ENCODE results near the gene PDE7B. TPM values are rescaled to one million over a fixed set of nuclear protein-coding genes. Genes with fewer than 3 reads are reported as not detected.

The PDE7B gene
- total and polyA plus RNA-seq, 2 of the 4 experiments (the other 2 are of a cell fraction): 7.8 to 12.4 TPM

DNA sequence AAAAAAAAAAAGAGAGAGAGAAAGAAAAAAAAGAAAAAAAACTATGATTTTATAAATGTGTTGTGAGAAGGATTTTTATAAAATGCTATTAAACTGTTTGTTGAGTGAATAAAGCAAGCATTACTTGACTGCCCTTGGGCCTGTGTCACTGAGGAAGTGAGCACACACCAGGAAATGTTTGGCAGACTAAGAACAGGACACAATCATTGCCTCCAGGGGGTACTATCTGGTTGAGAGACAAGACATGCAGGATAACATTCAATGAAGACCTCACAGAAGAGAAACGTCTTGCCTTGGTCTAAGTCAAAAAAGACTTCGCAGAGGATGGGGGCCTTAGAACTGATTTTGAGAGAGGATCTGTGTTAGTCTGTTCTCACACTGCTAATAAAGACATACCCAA lies 358.0 kb downstream of the PDE7B start:
- H2AK5ac ChIP-seq (ENCODE audit: low read depth, low read length): no peak overlapping the region
- H2BK15ac ChIP-seq (ENCODE audit: low read depth, low read length): no peak overlapping the region
- no peak overlapping the region for H3K14ac ChIP-seq (replicated peaks; ENCODE audit: low read depth, low read length)
- H2AK9ac ChIP-seq (replicated peaks; ENCODE audit: low read depth, low read length, poor library complexity): no peak overlapping the region
- ATAC-seq (ENCODE audit: low read depth) (no peak), DNase-seq (no peak)
- intact Hi-C loops (cut with micrococcal nuclease) (no loop called here), dilution Hi-C loops (cut with HindIII; ENCODE audit: low sequenced_read_pairs, unreplicated experiment) (no loop called here), in situ Hi-C loops (cut with MboI; ENCODE audit: low sequenced_read_pairs) (no loop called here)
- H4K20me1 ChIP-seq (ENCODE audit: insufficient read depth, low read length): no peaks in the 10 kb centered on the region
- no peak overlapping the region for H4K91ac ChIP-seq (ENCODE audit: insufficient read depth, low read depth, low read length)
- no peak overlapping the region for H4K8ac ChIP-seq (ENCODE audit: low read depth in 2 of 2, low read length in 2 of 2)
- H2BK5ac ChIP-seq (ENCODE audit: low read depth, low read length, poor library complexity, severe bottlenecking): no peak overlapping the region
- no peak overlapping the region for H2BK120ac ChIP-seq (ENCODE audit: low read depth, low read length)
- H4K5ac ChIP-seq (ENCODE audit: low read depth, low read length): no peak overlapping the region
- H3K9ac ChIP-seq (ENCODE audit: low read depth, low read length): no peak overlapping the region
- H3K27me3 ChIP-seq (ENCODE audit: control insufficient read depth, insufficient read depth, low read length): no peaks in the 10 kb centered on the region
- CTCF ChIA-PET: no interaction called here
- H3K36me3 ChIP-seq (ENCODE audit: control insufficient read depth, insufficient read depth, low read length): no peaks in the 10 kb centered on the region
- H3K4ac ChIP-seq (ENCODE audit: low read depth, low read length): no peak overlapping the region
- no peak overlapping the region for H3K27ac ChIP-seq (ENCODE audit: insufficient read depth, low read length)
- POLR2A ChIA-PET (ENCODE audit: unreplicated experiment): no interaction called here
- no peak for TF ChIP-seq NFE2L2 (IDR thresholded peaks at IDR 0.05; ENCODE audit: low read depth, low read length)
- TF ChIP-seq MXI1 (IDR thresholded peaks at IDR 0.05; ENCODE audit: borderline replicate concordance, low read depth, low read length): no peak
- no peak for TF ChIP-seq RAD21 (IDR thresholded peaks at IDR 0.05; ENCODE audit: low read length)
- TF ChIP-seq POLR2A (IDR thresholded peaks at IDR 0.05; ENCODE audit: low read depth, low read length): no peak
- TF ChIP-seq FOS (IDR thresholded peaks at IDR 0.05; ENCODE audit: low read depth, low read length): no peak
- no peak for TF ChIP-seq MAZ (IDR thresholded peaks at IDR 0.05; ENCODE audit: borderline replicate concordance, low read depth, low read length)
- TF ChIP-seq SMC3 (IDR thresholded peaks at IDR 0.05; ENCODE audit: low read depth, low read length): no peak
- TF ChIP-seq, protein P1, sequence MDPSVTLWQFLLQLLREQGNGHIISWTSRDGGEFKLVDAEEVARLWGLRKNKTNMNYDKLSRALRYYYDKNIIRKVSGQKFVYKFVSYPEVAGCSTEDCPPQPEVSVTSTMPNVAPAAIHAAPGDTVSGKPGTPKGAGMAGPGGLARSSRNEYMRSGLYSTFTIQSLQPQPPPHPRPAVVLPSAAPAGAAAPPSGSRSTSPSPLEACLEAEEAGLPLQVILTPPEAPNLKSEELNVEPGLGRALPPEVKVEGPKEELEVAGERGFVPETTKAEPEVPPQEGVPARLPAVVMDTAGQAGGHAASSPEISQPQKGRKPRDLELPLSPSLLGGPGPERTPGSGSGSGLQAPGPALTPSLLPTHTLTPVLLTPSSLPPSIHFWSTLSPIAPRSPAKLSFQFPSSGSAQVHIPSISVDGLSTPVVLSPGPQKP (IDR thresholded peaks at IDR 0.05; ENCODE audit: borderline replicate concordance, low read depth, low read length): no peak
- no peak for TF ChIP-seq MAFK (IDR thresholded peaks at IDR 0.05; ENCODE audit: low read depth, low read length)
- no peak for TF ChIP-seq CHD1 (IDR thresholded peaks at IDR 0.05; ENCODE audit: low read depth, low read length)
- no peak for TF ChIP-seq CEBPB (IDR thresholded peaks at IDR 0.05; ENCODE audit: low read depth, low read length)
- H3K18ac ChIP-seq (ENCODE audit: low read depth, low read length): no peak overlapping the region
- no peak overlapping the region for H3K4me3 ChIP-seq (ENCODE audit: insufficient read depth, low read depth, low read length)
- peaks cover 2% of the 10 kb centered on the region; the same call in 1 of the 2 replicates for H3K4me1 ChIP-seq (ENCODE audit: control insufficient read depth, insufficient read depth, low read length)
- H3K9me1 ChIP-seq (ENCODE audit: insufficient read depth, low read length): no peaks in the 10 kb centered on the region
- BruUV-seq (replicated peaks): no TSS peak
- WGBS, 2 experiments (ENCODE audit: extremely low coverage in 2 of 2, insufficient read length in 1 of 2): no CpG with 5 or more reads among the region's 2 CpGs
- H3K4me2 ChIP-seq (ENCODE audit: low read depth, low read length): no peak overlapping the region
- no peak overlapping the region for H2AFZ ChIP-seq (replicated peaks; ENCODE audit: low read length, poor library complexity)
- H3K79me1 ChIP-seq (ENCODE audit: low read depth in 1 of 2, low read length in 2 of 2): no peaks in the 10 kb centered on the region
- no peak overlapping the region for H3K56ac ChIP-seq (ENCODE audit: extremely low read depth, insufficient read depth, low read length)
- no peak overlapping the region for H3K23ac ChIP-seq (ENCODE audit: low read depth, low read length)
- H2BK20ac ChIP-seq (ENCODE audit: low read depth, low read length): no peak overlapping the region
- H3K9me3 ChIP-seq (ENCODE audit: control insufficient read depth, insufficient read depth, low read length): no peaks in the 10 kb centered on the region
